T-cell (primary cell): ENCODE results near the gene PIK3C2G. TPM values are rescaled to one million over a fixed set of nuclear protein-coding genes. Genes with fewer than 3 reads are reported as not detected.

Experiments
- ATAC-seq, 4 experiments: fragments of 200-7000 bp in 3 of 4; fragments of 150-1000 bp in 1 of 4; cut with Tn5 transposase; replicated peaks in 1 of 4; 1 replicate in 3 of 4; 2 replicates in 1 of 4; pipeline ENCODE4 v1.10.0; 2021; ENCODE audit warnings: moderate library complexity in 3 of 4, mild to moderate bottlenecking in 2 of 4, moderate number of reproducible peaks in 1 of 4
- CTCF ChIA-PET, 2 donors: fragments of 300-600 bp; sonication (Branson Sonifier 250); formaldehyde crosslinking; loops; one replicate each; lab custom pipeline; 2022; ENCODE audit warnings: antibody characterized with exemption in 2 of 2; lab: Charles Lee
- POLR2A ChIA-PET, 2 donors: fragments of 300-600 bp; sonication (Branson Sonifier 250); formaldehyde crosslinking; loops; one replicate each; lab custom pipeline; 2022; ENCODE audit warnings: antibody characterized with exemption in 2 of 2; lab: Charles Lee
- DNase-seq, 35 experiments: peaks; one replicate each; pipeline versions ENCODE4 v3.0.0 to v3.0.0-alpha.2; 2013 to 2023
- H3K27ac ChIP-seq: one replicate; pipeline ENCODE4 v1.5.1; 2013; ENCODE audit warnings: low read length
- H3K27me3 ChIP-seq, 2 experiments: replicated peaks in 1 of 2; 1 replicate in 1 of 2; 2 replicates in 1 of 2; pipeline versions ENCODE4 v1.6.1 to v1.7.0; 2013; ENCODE audit warnings: low read length in 1 of 2, mixed read lengths in 1 of 2; ENCODE audit not compliant: control insufficient read depth in 2 of 2, insufficient read depth in 2 of 2; ENCODE audit errors: extremely low read depth in 1 of 2
- H3K36me3 ChIP-seq, 2 donors: 1 replicate in 1 of 2; 2 replicates in 1 of 2; pipeline versions ENCODE4 v1.6.1 to v1.7.0; 2013; ENCODE audit warnings: low read length in 1 of 2; ENCODE audit not compliant: control insufficient read depth in 2 of 2, insufficient read depth in 1 of 2; ENCODE audit errors: extremely low read depth in 1 of 2
- H3K4me1 ChIP-seq, 2 experiments: 1 replicate in 1 of 2; 2 replicates in 1 of 2; pipeline versions ENCODE4 v1.6.1 to v1.7.0; 2013; ENCODE audit warnings: low read length in 2 of 2, mixed read lengths in 1 of 2; ENCODE audit not compliant: insufficient read depth in 2 of 2, control insufficient read depth in 1 of 2; ENCODE audit errors: extremely low read depth in 1 of 2
- H3K4me3 ChIP-seq, 2 donors: 1 replicate in 1 of 2; 2 replicates in 1 of 2; pipeline versions ENCODE4 v1.5.1 to v1.7.0; 2013; ENCODE audit warnings: mild to moderate bottlenecking in 2 of 2, low read length in 1 of 2, moderate library complexity in 1 of 2; ENCODE audit not compliant: control insufficient read depth in 1 of 2; ENCODE audit errors: extremely low read depth in 1 of 2
- H3K9me3 ChIP-seq: 2 replicates; pipeline ENCODE4 v1.7.0; 2013
- H3K27ac Mint-ChIP-seq, 2 donors: one replicate each; pipeline ENCODE4 v1.8.0; 2020 to 2021; ENCODE audit warnings: mild to moderate bottlenecking in 2 of 2, mixed read lengths in 2 of 2
- H3K27me3 Mint-ChIP-seq, 2 donors: one replicate each; pipeline ENCODE4 v1.8.0; 2021 to 2022; ENCODE audit warnings: mixed read lengths in 2 of 2
- H3K36me3 Mint-ChIP-seq: one replicate; pipeline ENCODE4 v1.8.0; 2021; ENCODE audit warnings: mixed read lengths
- H3K4me1 Mint-ChIP-seq, 3 donors: one replicate each; pipeline ENCODE4 v1.8.0; 2020 to 2022; ENCODE audit warnings: mixed read lengths in 3 of 3, mild to moderate bottlenecking in 1 of 3
- H3K4me3 Mint-ChIP-seq, 3 donors: one replicate each; pipeline ENCODE4 v1.8.0; 2020 to 2022; ENCODE audit warnings: mild to moderate bottlenecking in 3 of 3, mixed read lengths in 3 of 3, moderate library complexity in 3 of 3
- H3K9me3 Mint-ChIP-seq, 3 donors: one replicate each; pipeline ENCODE4 v1.8.0; 2020 to 2022; ENCODE audit warnings: mixed read lengths in 3 of 3
- WGBS: methylation state at CpG from one replicate; pipeline ENCODE4 v1.1.5; 2013; ENCODE audit warnings: missing lambda C conversion rate; ENCODE audit not compliant: insufficient coverage; 5-methylcytosine and 5-hydroxymethylcytosine counted together
- total RNA-seq, 35 experiments: library from RNA in 6 of 35; stranded (reverse) in 6 of 35; fragments of 120-200 nt in 1 of 35; gene quantifications; one replicate each; pipeline versions ENCODE4 v1.2.1 to v1.2.4 and lab custom pipeline; 2013 to 2026

PIK3C2G gene
- total RNA-seq, 5 donors from 2014 or later (not counting 1 experiment from before 2014, with no cell fraction given): not detected

DNA sequence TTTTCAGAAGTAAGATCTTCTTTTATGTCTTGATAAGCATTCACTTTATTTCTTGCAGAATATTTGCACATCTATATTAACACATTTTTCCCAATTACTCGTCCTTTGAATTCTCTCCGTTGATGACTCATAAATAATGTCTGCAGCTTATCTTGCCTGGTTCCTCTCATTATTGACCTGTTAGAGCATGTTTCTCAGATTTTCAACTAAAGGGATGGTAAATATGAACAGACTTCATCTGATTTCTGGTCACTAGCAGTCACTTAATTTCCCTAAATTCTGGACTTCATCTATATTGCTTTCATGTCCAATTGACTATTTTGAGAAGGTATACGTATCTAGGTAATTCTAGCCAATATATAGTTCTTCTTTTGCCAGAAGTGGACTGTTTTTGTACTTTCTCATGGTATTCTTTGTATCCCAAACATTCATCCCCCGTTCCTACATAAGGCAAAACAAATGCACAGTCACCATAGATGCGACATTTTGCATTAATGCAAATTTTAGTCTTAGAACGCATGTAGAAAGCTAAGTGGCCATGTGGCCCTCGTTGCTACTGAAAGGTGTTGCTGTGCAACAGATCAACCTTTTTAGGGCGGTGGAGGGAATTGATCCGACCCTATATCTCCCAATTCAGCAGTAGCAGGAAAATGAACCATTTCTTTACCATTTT lies 6.2 kb downstream of the PIK3C2G start:
- ChIA-PET POLR2A (no interaction called here), CTCF (no interaction called here)
- Mint-ChIP-seq H3K27me3 (no peaks in the 10 kb centered on the region), H3K27ac (no peak overlapping the region), H3K9me3 (peaks cover 0 to 4% (median 0%) of the 10 kb centered on the region in 3 donors), H3K4me3 (no peak overlapping the region), H3K4me1 (no peaks in the 10 kb centered on the region), H3K36me3 (no peaks in the 10 kb centered on the region)
- WGBS: no CpG with 5 or more reads among the region's 9 CpGs
- no peak for DNase-seq
- Histone ChIP-seq H3K27me3 (no peaks in the 10 kb centered on the region), H3K9me3 (no peaks in the 10 kb centered on the region), H3K4me1 (no peaks in the 10 kb centered on the region), H3K27ac (no peak overlapping the region), H3K36me3 (no peaks in the 10 kb centered on the region), H3K4me3 (no peak overlapping the region)
- no peak for ATAC-seq

DNA sequence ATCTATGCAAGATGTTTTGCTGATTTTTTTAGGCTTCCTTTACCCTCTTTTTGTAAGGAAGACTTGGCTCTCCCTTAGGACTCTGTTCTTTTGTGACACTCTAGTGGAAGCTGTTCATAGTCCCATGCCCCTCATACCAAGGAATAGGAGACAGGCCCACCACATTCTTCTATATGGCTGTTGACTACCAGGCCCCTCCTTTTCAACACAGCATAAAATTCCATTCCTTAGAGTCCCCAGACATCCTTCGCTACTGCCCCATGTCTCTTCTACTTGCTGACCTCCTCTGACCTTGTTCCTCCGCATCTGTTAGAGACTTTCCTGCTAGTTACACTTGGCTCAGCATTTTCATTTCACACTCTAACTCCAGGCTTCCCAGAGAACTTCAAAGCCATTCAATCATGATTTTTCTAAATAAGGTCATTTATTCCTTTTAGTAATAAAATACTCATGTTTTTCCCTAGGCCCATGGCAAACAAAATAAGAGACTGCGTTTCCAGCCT lies 9.7 kb downstream of the PIK3C2G start:
- Mint-ChIP-seq H3K27me3 (no peaks in the 10 kb centered on the region), H3K4me1 (no peaks in the 10 kb centered on the region), H3K36me3 (no peaks in the 10 kb centered on the region), H3K27ac (no peak overlapping the region), H3K9me3 (peaks cover 0 to 8% (median 6%) of the 10 kb centered on the region in 3 donors), H3K4me3 (no peak overlapping the region)
- ChIA-PET POLR2A (no interaction called here), CTCF (interaction anchor here in 1 of 2 donors (0.6 kb wide), 1 partner anchor 10 kb away, joined by 4 read pairs; no protein-coding TSS in a partner anchor)
- WGBS: 82% methylated on average over 2 of the region's 3 CpGs
- Histone ChIP-seq H3K27ac (no peak overlapping the region), H3K9me3 (no peaks in the 10 kb centered on the region), H3K27me3 (no peaks in the 10 kb centered on the region), H3K4me3 (no peak overlapping the region), H3K4me1 (no peaks in the 10 kb centered on the region), H3K36me3 (no peaks in the 10 kb centered on the region)
- ATAC-seq (no peak), DNase-seq (no peak)

DNA sequence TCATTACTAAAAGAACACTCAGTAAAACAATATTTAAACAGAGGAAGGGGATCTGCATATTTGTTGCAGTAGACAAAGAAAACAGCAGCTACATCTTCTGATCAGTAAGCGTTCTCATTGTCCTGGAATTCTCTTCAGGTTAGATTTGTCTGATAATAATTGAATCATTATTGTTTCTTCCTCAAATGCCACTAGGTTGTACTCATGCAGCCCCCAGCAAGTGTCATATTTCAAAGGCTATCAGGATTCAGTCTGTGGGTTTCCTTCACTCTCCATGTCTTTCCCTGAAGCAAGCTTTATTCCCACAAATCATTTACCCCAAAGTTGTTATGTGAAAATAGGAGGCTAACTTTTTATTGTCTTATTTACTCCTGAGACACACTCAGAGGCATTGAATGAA lies 14.7 kb downstream of the PIK3C2G start:
- DNase-seq (no peak), ATAC-seq (no peak)
- Mint-ChIP-seq H3K27ac (no peak overlapping the region), H3K4me3 (no peak overlapping the region), H3K36me3 (no peaks in the 10 kb centered on the region), H3K9me3 (peaks cover 0 to 20% (median 6%) of the 10 kb centered on the region in 3 donors), H3K27me3 (no peaks in the 10 kb centered on the region), H3K4me1 (no peaks in the 10 kb centered on the region)
- Histone ChIP-seq H3K27me3 (no peaks in the 10 kb centered on the region), H3K4me1 (no peaks in the 10 kb centered on the region), H3K4me3 (no peak overlapping the region), H3K9me3 (no peaks in the 10 kb centered on the region), H3K27ac (no peak overlapping the region), H3K36me3 (no peaks in the 10 kb centered on the region)
- POLR2A ChIA-PET: no interaction called here
- CTCF ChIA-PET: no interaction called here
- WGBS: no CpG with 5 or more reads among the region's 1 CpG

- CTCF ChIA-PET: no interaction called here
- DNase-seq: no peak
- no peak overlapping the region for H3K27ac Mint-ChIP-seq
- peaks cover 0 to 18% (median 6%) of the 10 kb centered on the region in 3 donors for H3K9me3 Mint-ChIP-seq
- no peak for ATAC-seq
- WGBS: no CpG with 5 or more reads among the region's 1 CpG
- no peaks in the 10 kb centered on the region for H3K9me3 ChIP-seq
- no peaks in the 10 kb centered on the region for H3K4me1 ChIP-seq
- no peak overlapping the region for H3K4me3 ChIP-seq
- H3K4me3 Mint-ChIP-seq: no peak overlapping the region
- H3K36me3 Mint-ChIP-seq: no peaks in the 10 kb centered on the region
- H3K27me3 Mint-ChIP-seq: no peaks in the 10 kb centered on the region
- H3K27me3 ChIP-seq: no peaks in the 10 kb centered on the region
- no peaks in the 10 kb centered on the region for H3K4me1 Mint-ChIP-seq
- H3K36me3 ChIP-seq: no peaks in the 10 kb centered on the region
- no peak overlapping the region for H3K27ac ChIP-seq
- POLR2A ChIA-PET: no interaction called here
Observed at GRCh38 chr12:18277196-18277595, 15.9 kb downstream of the PIK3C2G start.

DNA sequence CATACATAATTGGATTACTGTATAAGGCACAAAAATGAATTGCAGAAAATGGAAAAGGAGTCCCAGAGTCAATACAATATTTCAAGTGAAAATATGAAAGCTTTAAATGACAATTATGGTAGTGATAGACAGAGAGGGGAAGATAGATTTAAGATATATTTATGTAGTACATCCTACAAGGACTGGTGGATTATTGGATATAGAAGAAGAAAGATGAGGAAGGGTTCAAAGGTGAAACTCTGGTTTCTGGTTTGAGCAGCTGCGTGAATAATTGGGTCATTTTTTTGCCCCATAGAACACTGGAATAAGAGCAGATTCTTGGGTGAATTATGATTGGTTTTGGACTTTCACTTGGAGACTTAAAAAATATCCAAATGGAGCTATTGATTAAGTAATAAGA lies 19.4 kb downstream of the PIK3C2G start:
- Histone ChIP-seq H3K36me3 (no peaks in the 10 kb centered on the region), H3K4me3 (no peak overlapping the region), H3K27me3 (no peaks in the 10 kb centered on the region), H3K27ac (no peak overlapping the region), H3K4me1 (no peaks in the 10 kb centered on the region), H3K9me3 (no peaks in the 10 kb centered on the region)
- no peak overlapping the region for H3K4me3 Mint-ChIP-seq
- H3K36me3 Mint-ChIP-seq: no peaks in the 10 kb centered on the region
- H3K4me1 Mint-ChIP-seq: no peaks in the 10 kb centered on the region
- DNase-seq: no peak
- no peak overlapping the region for H3K27ac Mint-ChIP-seq
- no peaks in the 10 kb centered on the region for H3K27me3 Mint-ChIP-seq
- CTCF ChIA-PET: interaction anchor here in 1 of 2 donors (0.7 kb wide), 1 partner anchor 9 kb away, joined by 4 read pairs; no protein-coding TSS in a partner anchor
- ATAC-seq: no peak
- 60% methylated on average over 1 of the region's 1 CpG for WGBS
- H3K9me3 Mint-ChIP-seq: peaks cover 0 to 34% (median 5%) of the 10 kb centered on the region in 3 donors
- POLR2A ChIA-PET: no interaction called here

- DNase-seq (no peak), ATAC-seq (no peak)
- no peaks in the 10 kb centered on the region for H3K27me3 ChIP-seq
- no peak overlapping the region for H3K27ac ChIP-seq
- H3K27ac Mint-ChIP-seq: no peak overlapping the region
- no peaks in the 10 kb centered on the region for H3K36me3 ChIP-seq
- H3K4me3 ChIP-seq: no peak overlapping the region
- H3K4me1 Mint-ChIP-seq: no peaks in the 10 kb centered on the region
- no peaks in the 10 kb centered on the region for H3K36me3 Mint-ChIP-seq
- H3K4me3 Mint-ChIP-seq: no peak overlapping the region
- H3K9me3 Mint-ChIP-seq: peaks cover 0 to 34% (median 5%) of the 10 kb centered on the region in 3 donors
- H3K4me1 ChIP-seq: no peaks in the 10 kb centered on the region
- WGBS: no CpG with 5 or more reads among the region's 3 CpGs
- POLR2A ChIA-PET: no interaction called here
- no peaks in the 10 kb centered on the region for H3K27me3 Mint-ChIP-seq
- CTCF ChIA-PET: interaction anchor here in 1 of 2 donors (0.7 kb wide), 1 partner anchor 20 kb away, joined by 5 read pairs; no protein-coding TSS in a partner anchor
- H3K9me3 ChIP-seq: no peaks in the 10 kb centered on the region
Observed at GRCh38 chr12:18281941-18282340, 20.6 kb downstream of the PIK3C2G start.
